ENCODE measurements around the gene CADM2. TPM values are rescaled to one million over a fixed set of nuclear protein-coding genes. Genes with fewer than 3 reads are reported as not detected.

The CADM2 gene
- total RNA-seq, 6 donors from 2014 or later: under 0.01 to 4.6 (median 1.2) TPM

GRCh38 chr3:85867072-85867471 is 908.3 kb downstream of the CADM2 start:
- WGBS, 2 donors: 76 to 83% methylated on average over 3 of the region's 3 CpGs
- H3K27me3 ChIP-seq: no peaks in the 10 kb centered on the region
- no peaks in the 10 kb centered on the region for H3K4me1 ChIP-seq
- H3K9me3 ChIP-seq: no peaks in the 10 kb centered on the region
- H3K36me3 ChIP-seq: no peaks in the 10 kb centered on the region
- no peak overlapping the region for H3K27ac ChIP-seq
- DNase-seq (no peak), ATAC-seq (ENCODE audit: low FRiP score in 2 of 2) (no peak)
- H3K4me3 ChIP-seq: no peak overlapping the region
- TF ChIP-seq CTCF (IDR thresholded peaks at IDR 0.05) (no peak), POLR2A (IDR thresholded peaks at IDR 0.05) (no peak), EP300 (IDR thresholded peaks at IDR 0.05) (no peak), POLR2AphosphoS5 (IDR thresholded peaks at IDR 0.05) (no peak)

GRCh38 chr3:85875589-85875988 is 916.8 kb downstream of the CADM2 start:
- H3K36me3 ChIP-seq: no peaks in the 10 kb centered on the region
- no peak overlapping the region for H3K27ac ChIP-seq
- no peaks in the 10 kb centered on the region for H3K9me3 ChIP-seq
- TF ChIP-seq POLR2A (IDR thresholded peaks at IDR 0.05) (no peak), POLR2AphosphoS5 (IDR thresholded peaks at IDR 0.05) (no peak), CTCF (IDR thresholded peaks at IDR 0.05) (no peak), EP300 (IDR thresholded peaks at IDR 0.05) (no peak)
- no peak overlapping the region for H3K4me3 ChIP-seq
- no peaks in the 10 kb centered on the region for H3K4me1 ChIP-seq
- ATAC-seq (ENCODE audit: low FRiP score in 2 of 2) (no peak), DNase-seq (no peak)
- H3K27me3 ChIP-seq: no peaks in the 10 kb centered on the region

GRCh38 chr3:85877631-85878030 is 918.8 kb downstream of the CADM2 start:
- Histone ChIP-seq H3K27me3 (no peaks in the 10 kb centered on the region), H3K4me3 (no peak overlapping the region), H3K27ac (no peak overlapping the region), H3K9me3 (no peaks in the 10 kb centered on the region), H3K36me3 (no peaks in the 10 kb centered on the region), H3K4me1 (no peaks in the 10 kb centered on the region)
- DNase-seq (no peak), ATAC-seq (ENCODE audit: low FRiP score in 2 of 2) (no peak)
- TF ChIP-seq EP300 (IDR thresholded peaks at IDR 0.05) (no peak), POLR2AphosphoS5 (IDR thresholded peaks at IDR 0.05) (no peak), CTCF (IDR thresholded peaks at IDR 0.05) (no peak), POLR2A (IDR thresholded peaks at IDR 0.05) (no peak)

- WGBS, 2 donors: 85 to 92% methylated on average over 5 to 6 of the region's 6 CpGs
- no peak for TF ChIP-seq EP300 (IDR thresholded peaks at IDR 0.05)
- no peak for TF ChIP-seq CTCF (IDR thresholded peaks at IDR 0.05)
- TF ChIP-seq POLR2AphosphoS5 (IDR thresholded peaks at IDR 0.05): no peak
- TF ChIP-seq POLR2A (IDR thresholded peaks at IDR 0.05): no peak
- no peaks in the 10 kb centered on the region for H3K36me3 ChIP-seq
- H3K27me3 ChIP-seq: no peaks in the 10 kb centered on the region
- no peak for ATAC-seq (ENCODE audit: low FRiP score in 2 of 2)
- H3K27ac ChIP-seq: no peak overlapping the region
- no peak overlapping the region for H3K4me3 ChIP-seq
- no peaks in the 10 kb centered on the region for H3K9me3 ChIP-seq
- no peaks in the 10 kb centered on the region for H3K4me1 ChIP-seq
- no peak for DNase-seq
These were observed 923.1 kb downstream of the CADM2 start for GRCh38 chr3:85881833-85882393.

- no peak overlapping the region for H3K27ac ChIP-seq
- ATAC-seq (ENCODE audit: low FRiP score in 2 of 2): no peak
- WGBS, 2 donors: 21 to 41% methylated on average over 3 of the region's 3 CpGs
- H3K4me1 ChIP-seq: no peaks in the 10 kb centered on the region
- no peaks in the 10 kb centered on the region for H3K27me3 ChIP-seq
- TF ChIP-seq EP300 (IDR thresholded peaks at IDR 0.05) (no peak), POLR2AphosphoS5 (IDR thresholded peaks at IDR 0.05) (no peak), CTCF (IDR thresholded peaks at IDR 0.05) (no peak), POLR2A (IDR thresholded peaks at IDR 0.05) (no peak)
- no peak overlapping the region for H3K4me3 ChIP-seq
- no peak for DNase-seq
- no peaks in the 10 kb centered on the region for H3K9me3 ChIP-seq
- no peaks in the 10 kb centered on the region for H3K36me3 ChIP-seq
These were observed 931.3 kb downstream of the CADM2 start for GRCh38 chr3:85890043-85890555.

All from upper lobe of left lung (tissue), 6 donors.